HL-60 (cell line): ENCODE data around the gene RNF151.

ENCODE experiments used
- CTCF ChIP-seq: IDR thresholded peaks from one replicate; pipeline ENCODE4 v1.5.1; 2011; ENCODE audit warnings: low read length, control low read depth, inconsistent platforms; ENCODE audit not compliant: insufficient read depth
- GABPA ChIP-seq: IDR thresholded peaks from 2 replicates; pipeline ENCODE4 v1.6.1; 2012; ENCODE audit warnings: low read depth
- POLR2AphosphoS5 ChIP-seq: IDR thresholded peaks from 2 replicates; pipeline ENCODE4 v1.6.1; 2012; ENCODE audit warnings: low read depth
- REST ChIP-seq: IDR thresholded peaks from 2 replicates; pipeline ENCODE4 v1.6.1; 2012; ENCODE audit warnings: low read depth; ENCODE audit not compliant: insufficient replicate concordance
- SPI1 ChIP-seq: IDR thresholded peaks from 2 replicates; pipeline ENCODE4 v1.6.1; 2012; ENCODE audit warnings: low read depth, mild to moderate bottlenecking, borderline replicate concordance

GRCh38 chr16:1982013-1982433, 15.4 kb downstream of the RNF151 start:
- TF ChIP-seq CTCF (no peak), GABPA (no peak), POLR2AphosphoS5 (no peak), REST (no peak), SPI1 (no peak)
